Mammary epithelial cell (primary cell): ENCODE data around the gene CAPN13.

ENCODE experiments used
- CTCF ChIP-seq, 2 donors: IDR thresholded peaks in 1 of 2; conservative IDR thresholded peaks in 1 of 2; 2 replicates each; pipeline ENCODE4 v1.5.1; 2011 to 2012; ENCODE audit warnings: inconsistent platforms in 2 of 2, low read length in 2 of 2, mild to moderate bottlenecking in 2 of 2, control low read depth in 1 of 2, low read depth in 1 of 2; ENCODE audit not compliant: insufficient read depth in 1 of 2; ENCODE audit errors: extremely low read depth in 1 of 2
- EZH2 ChIP-seq: IDR thresholded peaks from 2 replicates; pipeline ENCODE4 v1.6.1; 2012; ENCODE audit warnings: low read length, inconsistent platforms, borderline replicate concordance

DNA sequence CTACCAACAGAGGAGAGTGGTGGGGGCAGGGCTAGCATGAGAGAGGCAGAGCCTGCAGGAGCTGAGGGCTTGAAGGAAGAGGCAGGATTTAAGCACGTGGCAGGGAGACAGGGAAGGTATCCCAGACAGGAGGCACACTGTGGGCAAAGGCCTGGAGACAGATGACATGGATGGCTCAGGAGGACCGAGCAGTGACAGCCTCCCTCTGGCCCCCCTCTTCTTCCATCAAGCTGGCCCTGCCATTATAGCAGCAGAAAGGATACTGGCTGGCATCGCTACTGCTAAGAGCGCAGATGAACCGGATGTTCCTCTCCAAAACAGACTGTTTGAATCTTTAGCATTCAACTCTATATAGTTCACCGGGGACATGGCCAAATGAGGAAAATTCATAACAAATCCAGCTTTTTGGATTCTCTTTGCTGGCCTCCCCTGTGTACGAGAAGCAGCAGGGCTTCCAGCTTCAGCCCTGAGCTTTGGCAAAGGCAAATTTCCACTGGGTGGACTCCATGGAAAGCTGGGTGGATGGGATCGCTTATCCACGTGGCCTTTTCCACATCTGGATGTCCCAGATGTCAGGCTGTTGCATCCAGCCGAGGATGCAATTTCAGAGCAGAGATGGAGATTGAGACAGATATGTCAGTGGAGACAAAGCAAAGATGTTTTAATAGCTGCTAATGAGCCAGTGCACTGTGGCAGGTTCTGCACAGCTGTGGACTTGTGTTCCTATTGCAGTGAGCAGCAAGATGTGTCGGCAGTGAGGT is 36.2 kb downstream of the CAPN13 start:
- no peak for TF ChIP-seq CTCF (conservative IDR thresholded peaks at IDR 0.05 in 1 of 2, IDR thresholded peaks at IDR 0.05 in 1 of 2; ENCODE audit: extremely low read depth in 1 of 2, insufficient read depth in 1 of 2, low read depth in 1 of 2, low read length in 2 of 2)
- no peak for TF ChIP-seq EZH2
